Sigmoid colon (tissue), 7 donors: ENCODE measurements around the gene ATXN1. TPM values are rescaled to one million over a fixed set of nuclear protein-coding genes. Genes with fewer than 3 reads are reported as not detected.

Experiments used
- DNase-seq: peaks from one replicate; pipeline ENCODE4 v3.0.0-alpha.2; 2019
- H3K27ac ChIP-seq, 4 donors: fragments of 200-600 bp; sonication (generic); one replicate each; pipeline ENCODE4 v1.5.1; 2016 to 2019; ENCODE audit warnings: mild to moderate bottlenecking in 1 of 4
- H3K27me3 ChIP-seq, 3 donors: fragments of 200-600 bp; sonication (generic); one replicate each; pipeline ENCODE4 v1.5.1; 2019; ENCODE audit warnings: mild to moderate bottlenecking in 1 of 3
- H3K36me3 ChIP-seq, 4 donors: fragments of 200-600 bp; sonication (generic); one replicate each; pipeline ENCODE4 v1.5.1; 2016 to 2019
- H3K4me1 ChIP-seq, 4 donors: fragments of 200-600 bp; sonication (generic); one replicate each; pipeline ENCODE4 v1.5.1; 2017 to 2019
- H3K4me3 ChIP-seq, 4 donors: fragments of 200-600 bp; sonication (generic); one replicate each; pipeline ENCODE4 v1.5.1; 2017 to 2019; ENCODE audit warnings: mild to moderate bottlenecking in 2 of 4, moderate library complexity in 1 of 4
- H3K9me3 ChIP-seq, 4 donors: fragments of 200-600 bp in 3 of 4; sonication (generic) in 3 of 4; one replicate each; pipeline versions ENCODE4 v1.5.1 to v1.6.1; 2013 to 2019
- CTCF ChIP-seq, 4 experiments: fragments of 450-650 bp in 3 of 4; fragments of 200-600 bp in 1 of 4; IDR thresholded peaks; one replicate each; pipeline ENCODE4 v1.5.1; 2016 to 2019; ENCODE audit warnings: antibody characterized with exemption in 4 of 4, mild to moderate bottlenecking in 3 of 4, moderate library complexity in 2 of 4
- EP300 ChIP-seq, 4 donors: sonication (generic); formaldehyde crosslinking; IDR thresholded peaks; one replicate each; pipeline ENCODE4 v1.6.1; 2017; ENCODE audit warnings: antibody characterized with exemption in 4 of 4
- POLR2A ChIP-seq, 2 donors: fragments of 450-650 bp; IDR thresholded peaks; one replicate each; pipeline ENCODE4 v1.6.1; 2016; ENCODE audit warnings: antibody characterized with exemption in 2 of 2, mild to moderate bottlenecking in 2 of 2, moderate library complexity in 2 of 2
- POLR2AphosphoS5 ChIP-seq, 4 donors: sonication (generic); formaldehyde crosslinking; IDR thresholded peaks; one replicate each; pipeline ENCODE4 v1.6.1; 2017; ENCODE audit warnings: antibody characterized with exemption in 4 of 4
- WGBS, 2 donors: extraction: QIAGEN DNeasy Blood & Tissue Kit; methylation state at CpG; one replicate each; pipeline ENCODE4 v1.1.7; 2013; 5-methylcytosine and 5-hydroxymethylcytosine counted together
- intact Hi-C: fragments of 100-400 bp; cut with DNase I; formaldehyde crosslinking; loops from one replicate; pipeline ENCODE4 v1.15.1; 2023
- polyA plus RNA-seq, 3 donors: library from polyadenylated mRNA; stranded (reverse); fragments of 200-250 nt; gene quantifications; one replicate each; pipeline ENCODE4 v1.2.3, GENCODE V29; 2013
- total RNA-seq, 4 donors: library from RNA; depleted of rRNA; stranded (reverse); fragments of >200 nt; gene quantifications; one replicate each; pipeline ENCODE4 v1.1.0, GENCODE V29; 2016
- donor health status: healthy with polysubstance abuse.
- donor health status: Bipolar disorder and iron deficiency.
- donor health status: healthy.

Gene ATXN1
- total and polyA plus RNA-seq, 7 donors, result 4.8 to 95.3 (median 37.7) TPM

GRCh38 chr6:16519265-16520242 is 241.7 kb downstream of the ATXN1 start:
- H3K27me3 ChIP-seq, result no peaks in the 10 kb centered on the region
- no peak overlapping the region for H3K27ac ChIP-seq
- peaks cover 0 to 18% (median 5%) of the 10 kb centered on the region in 4 donors for H3K4me1 ChIP-seq
- TF ChIP-seq POLR2A (IDR thresholded peaks at IDR 0.05), result no peak
- no peak for TF ChIP-seq EP300 (IDR thresholded peaks at IDR 0.05)
- no peak for TF ChIP-seq CTCF (IDR thresholded peaks at IDR 0.05)
- no peak for TF ChIP-seq POLR2AphosphoS5 (IDR thresholded peaks at IDR 0.05)
- DNase-seq, result no peak
- intact Hi-C loops, result no loop called here
- H3K4me3 ChIP-seq, result no peak overlapping the region
- peaks cover 0 to 21% (median 0%) of the 10 kb centered on the region in 4 donors for H3K36me3 ChIP-seq
- 40 to 72% methylated on average over 9 of the region's 9 CpGs for WGBS, 2 donors
- no peaks in the 10 kb centered on the region for H3K9me3 ChIP-seq

- no peak overlapping the region for H3K4me3 ChIP-seq
- intact Hi-C loops, result no loop called here
- no peaks in the 10 kb centered on the region for H3K27me3 ChIP-seq
- DNase-seq, result no peak
- H3K27ac ChIP-seq, result no peak overlapping the region
- H3K9me3 ChIP-seq, result no peaks in the 10 kb centered on the region
- TF ChIP-seq POLR2AphosphoS5 (IDR thresholded peaks at IDR 0.05) (no peak), CTCF (IDR thresholded peaks at IDR 0.05) (no peak), EP300 (IDR thresholded peaks at IDR 0.05) (no peak)
- peaks cover 0 to 20% (median 8%) of the 10 kb centered on the region in 4 donors for H3K4me1 ChIP-seq
- WGBS, 2 donors, result 33 to 70% methylated on average over 5 of the region's 5 CpGs
- peaks cover 0 to 21% (median 0%) of the 10 kb centered on the region in 4 donors for H3K36me3 ChIP-seq
Observed at GRCh38 chr6:16518265-16518664, 243.0 kb downstream of the ATXN1 start.

GRCh38 chr6:16514249-16514648 is 247.0 kb downstream of the ATXN1 start:
- Histone ChIP-seq H3K36me3 (peaks cover 0 to 5% (median 0%) of the 10 kb centered on the region in 4 donors), H3K9me3 (no peaks in the 10 kb centered on the region), H3K4me3 (no peak overlapping the region), H3K27me3 (no peaks in the 10 kb centered on the region), H3K4me1 (peaks cover 0 to 35% (median 27%) of the 10 kb centered on the region in 4 donors), H3K27ac (no peak overlapping the region)
- no peak for DNase-seq
- 45 to 51% methylated on average over 8 of the region's 8 CpGs for WGBS, 2 donors
- TF ChIP-seq POLR2AphosphoS5 (IDR thresholded peaks at IDR 0.05), result no peak
- TF ChIP-seq CTCF (IDR thresholded peaks at IDR 0.05), result peak in 1 of 4 experiments; percentile 37
- intact Hi-C loops, result loop anchor here (5.0 kb wide), 2 partner anchors 158 to 182 kb away; no protein-coding TSS in a partner anchor

- TF ChIP-seq POLR2AphosphoS5 (IDR thresholded peaks at IDR 0.05) (no peak), EP300 (IDR thresholded peaks at IDR 0.05) (no peak), CTCF (IDR thresholded peaks at IDR 0.05) (no peak), POLR2A (IDR thresholded peaks at IDR 0.05) (no peak)
- H3K27ac ChIP-seq, result peak overlapping the region in 2 of 4 donors; percentile 26 to 40
- 63 to 72% methylated on average over 6 of the region's 6 CpGs for WGBS, 2 donors
Observed at GRCh38 chr6:16512544-16513290, 248.5 kb downstream of the ATXN1 start.

More at GRCh38 chr6:16512544-16513290, 248.5 kb downstream of the ATXN1 start:
- intact Hi-C loops, result loop anchor here (5.0 kb wide), 2 partner anchors 160 to 180 kb away; no protein-coding TSS in a partner anchor
- H3K9me3 ChIP-seq, result no peaks in the 10 kb centered on the region
- peaks cover 0 to 35% (median 27%) of the 10 kb centered on the region in 4 donors for H3K4me1 ChIP-seq
- H3K4me3 ChIP-seq, result no peak overlapping the region
- H3K27me3 ChIP-seq, result no peaks in the 10 kb centered on the region
- no peak for DNase-seq
- peaks cover 0 to 5% (median 0%) of the 10 kb centered on the region in 4 donors for H3K36me3 ChIP-seq
